ENCODE measurements around the gene APOM.
A peak's percentile ranks its signal among the peaks of the same experiment; 100 is the strongest.

- no peak for TF ChIP-seq CTCF (IDR thresholded peaks at IDR 0.05 in 8 of 11, conservative IDR thresholded peaks at IDR 0.05 in 3 of 11)
- TF ChIP-seq POLR2A (IDR thresholded peaks at IDR 0.05): no peak
- peak in 1 of 3 donors; percentile 21 for TF ChIP-seq POLR2AphosphoS5 (IDR thresholded peaks at IDR 0.05)
These were observed 31.6 kb upstream of the APOM start for GRCh38 chr6:31624070-31624469.
